K562 (cell line): ENCODE data around the gene IDH2. TPM values are rescaled to one million over a fixed set of nuclear protein-coding genes. Genes with fewer than 3 reads are reported as not detected.

Experiments
- ATF1 ChIP-seq, 2 experiments: fragments of 450-650 bp in 1 of 2; IDR thresholded peaks; 2 replicates each; pipeline ENCODE4 v1.6.1; 2016; ENCODE audit warnings: missing compliant biosample characterization in 1 of 2, missing genetic modification characterization in 1 of 2
- BCOR ChIP-seq: fragments of 450-650 bp; IDR thresholded peaks from 2 replicates; pipeline ENCODE4 v1.6.1; 2016
- BHLHE40 ChIP-seq: IDR thresholded peaks from 2 replicates; pipeline ENCODE4 v1.6.1; 2011; ENCODE audit warnings: low read length, improper control_type of control experiment
- FOXK1 ChIP-seq: sonication (generic); formaldehyde crosslinking; IDR thresholded peaks from 2 replicates; pipeline ENCODE4 v1.8.0; 2022; ENCODE audit warnings: missing genetic modification reagents, mild to moderate bottlenecking, borderline replicate concordance
- IRF9 ChIP-seq: fragments of 450-650 bp; IDR thresholded peaks from 2 replicates; pipeline ENCODE4 v1.6.1; 2016; ENCODE audit warnings: missing biosample characterization, missing genetic modification characterization
- LEF1 ChIP-seq: fragments of 450-650 bp; IDR thresholded peaks from 2 replicates; pipeline ENCODE4 v1.6.1; 2016; ENCODE audit warnings: mild to moderate bottlenecking
- RUNX1 ChIP-seq: sonication (generic); IDR thresholded peaks from 2 replicates; pipeline ENCODE4 v1.6.1; 2016; ENCODE audit warnings: antibody characterized with exemption, low read depth
- TAF9B ChIP-seq: fragments of 450-650 bp; IDR thresholded peaks from 2 replicates; pipeline ENCODE4 v1.6.1; 2018; ENCODE audit warnings: mild to moderate bottlenecking; ENCODE audit not compliant: partially characterized antibody
- ZBTB7A ChIP-seq: IDR thresholded peaks from 2 replicates; pipeline ENCODE4 v1.6.1; 2011; ENCODE audit warnings: low read depth, mild to moderate bottlenecking, low read length, moderate library complexity, borderline replicate concordance; ENCODE audit not compliant: control insufficient read depth
- ZBTB9 ChIP-seq: fragments of 450-650 bp; formaldehyde crosslinking; IDR thresholded peaks from 2 replicates; pipeline ENCODE4 v1.4.0; 2020; ENCODE audit warnings: mild to moderate bottlenecking, moderate library complexity
- ZEB2 ChIP-seq: fragments of 450-650 bp; IDR thresholded peaks from 2 replicates; pipeline ENCODE4 v1.6.1; 2016
- ZNF239 ChIP-seq: fragments of 250-450 bp; sonication (Bioruptor Pico); IDR thresholded peaks from 2 replicates; pipeline ENCODE4 v1.4.0; 2020; ENCODE audit warnings: mild to moderate bottlenecking
- ZNF318 ChIP-seq, 2 experiments: fragments of 450-650 bp; IDR thresholded peaks; 2 replicates each; pipeline ENCODE4 v1.6.1; 2016; ENCODE audit warnings: mild to moderate bottlenecking in 2 of 2, borderline replicate concordance in 1 of 2, low read depth in 1 of 2, moderate library complexity in 1 of 2
- ZNF512 ChIP-seq: IDR thresholded peaks from 2 replicates; pipeline ENCODE4 v1.6.1; 2016; ENCODE audit warnings: missing genetic modification characterization, missing compliant biosample characterization
- polyA plus RNA-seq, 8 experiments: library from polyadenylated mRNA; depleted of rRNA in 4 of 8; stranded (reverse) in 5 of 8; unstranded in 3 of 8; fragments of >200 nt; fragmentation: Nextera tagmentation in 2 of 8; fragmentation: Illumina TruSeq in 1 of 8; extraction: Ambion mirVana in 2 of 8; extraction: Trizol in 1 of 8; gene quantifications; 2 replicates each; pipeline versions ENCODE4 v1.2.1 to v1.2.3, GENCODE V29; 2011 to 2014; ENCODE audit warnings: inconsistent platforms in 1 of 8, missing spikeins in 1 of 8
- total RNA-seq, 7 experiments: library from RNA; depleted of rRNA in 6 of 7; stranded (reverse); fragments of >200 nt in 6 of 7; fragmentation: Illumina TruSeq in 2 of 7; extraction: Trizol in 2 of 7; gene quantifications; 2 replicates each; pipeline versions ENCODE4 v1.2.1 to v1.2.3, GENCODE V29; 2011 to 2021; ENCODE audit warnings: low replicate concordance in 1 of 7

The IDH2 gene
- total and polyA plus RNA-seq, 9 of the 15 experiments (the other 6 are each of a cell fraction or from before 2014, with no cell fraction given) = 0.70 to 99.9 (median 59.2) TPM

- TF ChIP-seq ZNF318 (IDR thresholded peaks at IDR 0.05; ENCODE audit: borderline replicate concordance in 1 of 2, low read depth in 1 of 2) (0 out of 4 replicates have a peak, but pooled peaks of 1 of the 2 experiments have one; percentile 24), ZBTB7A (peak; percentile 68; the same call in 1 of the 2 replicates), LEF1 (peak; percentile 79; the same call in 1 of the 2 replicates), TAF9B (no peak), FOXK1 (CRISPR knock-in tag) (no peak), ATF1 (CRISPR knock-in tag; IDR thresholded peaks at IDR 0.05) (no peak), ATF1 (tag; IDR thresholded peaks at IDR 0.05) (no peak), ZBTB9 (CRISPR knock-in tag) (peak; percentile 73; the same call in 1 of the 2 replicates), ZNF239 (CRISPR knock-in tag) (no peak), RUNX1 (no peak), BHLHE40 (peak; percentile 71), BCOR (0 out of 2 replicates have a peak, but pooled peaks have one; percentile 25), ZNF512 (no peak), ZEB2 (peak; percentile 84), IRF9 (no peak)
Observed at GRCh38 chr15:90059208-90059985, 42.9 kb downstream of the IDH2 start (continued).
